Hindlimb muscle (tissue), 1 donor: ENCODE measurements around the gene PHF10. TPM values are rescaled to one million over a fixed set of nuclear protein-coding genes. Genes with fewer than 3 reads are reported as not detected.
A peak's percentile ranks its signal among the peaks of the same experiment; 100 is the strongest.

Source experiments
- DNase-seq: peaks from one replicate; pipeline ENCODE4 v3.0.0-alpha.2; 2013
- polyA plus RNA-seq: library from polyadenylated mRNA; unstranded; fragments of 120-200 nt; gene quantifications from one replicate; pipeline ENCODE4 v1.2.1, GENCODE V29; 2013; ENCODE audit not compliant: insufficient read length

PHF10 gene
- polyA plus RNA-seq, 1 donor, result 71.2 TPM

DNA sequence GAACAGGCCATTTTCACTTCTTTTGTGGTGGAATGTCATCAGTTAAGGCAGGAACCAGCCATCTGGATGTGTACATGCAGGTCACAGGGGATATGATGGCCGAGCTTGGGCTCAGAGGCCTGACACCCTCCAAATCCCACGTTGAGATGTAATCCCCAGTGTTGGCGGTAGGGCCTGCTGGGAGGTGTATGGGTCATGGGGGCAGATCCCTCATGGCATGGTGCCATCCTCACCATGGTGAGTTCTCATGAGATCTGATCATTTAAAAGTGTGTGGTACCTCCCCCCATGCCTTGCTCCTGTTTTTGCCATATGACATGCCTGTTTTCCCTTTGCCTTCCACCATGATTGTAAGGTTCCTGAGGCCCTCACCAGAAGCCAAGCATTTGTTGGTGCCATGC is 49.3 kb downstream of the PHF10 start:
- DNase-seq, result no peak

DNA sequence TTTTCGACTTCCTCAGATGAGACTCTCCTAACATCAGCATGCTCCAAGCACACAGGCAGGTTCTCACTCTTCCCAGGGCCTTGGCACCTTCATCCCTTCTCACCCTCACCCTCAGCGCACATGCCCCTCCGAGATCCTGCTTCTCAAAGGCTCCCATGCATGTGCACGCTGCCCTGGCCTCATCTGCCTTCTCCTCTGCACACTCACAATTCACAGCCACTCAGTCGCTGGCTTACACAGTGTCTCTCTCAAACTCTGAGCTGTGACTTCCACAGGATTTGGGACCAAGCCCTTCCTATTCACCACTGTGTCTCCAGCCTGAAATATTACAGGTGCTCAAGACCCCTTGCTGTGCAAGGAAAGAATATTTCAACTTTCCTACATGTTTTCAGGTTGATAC is 52.7 kb downstream of the PHF10 start:
- DNase-seq, result no peak

DNA sequence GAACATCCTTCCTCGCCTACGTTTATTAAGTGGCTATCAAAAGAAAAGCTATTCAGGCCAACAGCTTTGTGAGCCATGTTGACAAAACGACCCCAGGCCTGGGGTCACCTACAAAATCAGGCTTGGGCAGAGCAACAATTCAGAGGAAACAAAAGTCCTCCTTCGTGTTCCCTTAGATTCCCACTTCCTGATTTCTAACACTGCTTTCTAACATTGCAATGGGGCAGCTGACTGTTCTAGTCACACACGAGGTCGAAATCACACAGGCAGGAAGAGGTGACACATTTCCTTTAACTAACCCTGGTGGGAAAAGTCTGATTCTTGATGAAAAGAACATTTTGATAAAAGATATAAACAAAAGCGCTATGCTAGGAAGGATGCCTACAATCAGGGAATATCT is 54.4 kb downstream of the PHF10 start:
- DNase-seq, result no peak

DNA sequence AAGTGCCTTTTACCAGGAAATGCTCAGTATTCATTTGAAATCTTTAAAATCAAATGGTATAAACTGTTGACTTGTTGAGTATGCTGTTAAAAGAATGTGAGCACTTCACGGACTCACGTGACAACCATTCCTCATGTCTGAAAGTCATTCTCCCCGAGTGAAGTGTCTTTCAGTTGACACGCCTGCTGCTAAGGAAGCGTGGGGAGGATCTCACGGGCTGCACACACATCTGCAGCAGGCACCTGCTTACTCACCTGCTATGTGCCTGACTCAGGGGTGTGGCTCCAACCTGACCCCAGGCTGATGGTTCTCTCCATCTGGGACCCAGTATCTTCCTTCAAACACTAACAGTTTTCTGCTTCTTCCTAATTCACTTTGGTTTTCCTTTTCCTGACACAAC is 55.2 kb downstream of the PHF10 start:
- DNase-seq, result no peak

DNA sequence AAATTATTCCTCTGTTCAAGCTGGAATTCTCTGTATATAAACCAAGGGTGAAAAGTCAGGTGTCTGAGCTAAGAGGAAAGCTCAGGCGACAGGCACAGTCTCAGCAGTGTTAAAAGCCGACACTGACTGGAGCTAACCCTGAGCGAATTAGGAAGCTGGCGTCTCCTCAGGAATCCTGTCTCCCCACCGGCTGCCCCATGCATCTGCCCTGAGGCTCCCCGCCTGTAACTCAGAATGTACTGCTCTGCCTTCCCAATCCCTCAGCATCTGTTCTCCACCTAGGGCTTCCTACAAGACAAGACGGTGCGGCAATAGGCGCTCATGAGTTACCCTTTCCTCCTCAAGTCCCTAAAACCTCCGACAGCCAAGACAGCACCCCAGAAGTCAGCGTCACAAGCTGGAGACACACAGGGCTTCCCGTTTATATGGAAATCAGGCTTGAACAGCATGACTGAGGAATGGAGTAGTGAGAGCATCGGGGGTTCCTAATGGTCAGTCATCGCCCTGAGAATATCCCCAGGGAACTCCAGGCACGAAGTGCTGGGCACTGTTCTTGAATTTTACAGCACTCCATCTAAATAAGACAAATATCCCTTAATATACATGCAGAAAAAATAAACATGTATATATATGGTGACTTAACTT is 56.0 kb downstream of the PHF10 start:
- no peak for DNase-seq

DNA sequence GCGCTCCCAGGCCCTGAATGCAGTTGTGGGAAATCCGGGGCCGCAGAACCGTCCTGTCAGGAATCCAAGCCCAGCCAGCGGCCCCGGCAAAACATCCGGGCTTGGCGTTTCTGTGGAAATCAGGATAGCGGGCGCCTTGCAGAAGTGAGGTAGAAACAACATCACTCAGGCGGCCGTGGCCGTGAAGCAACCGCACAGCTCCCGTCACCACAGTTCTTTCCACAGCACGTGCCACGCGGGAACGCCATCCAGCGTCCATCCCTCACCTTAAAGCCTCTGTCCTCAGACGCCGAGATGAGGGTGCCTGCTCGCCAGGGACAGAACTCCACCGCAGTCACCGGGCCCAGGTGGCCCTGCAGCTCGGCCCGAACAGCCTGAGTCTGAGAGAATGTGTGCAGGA is 56.6 kb downstream of the PHF10 start:
- no peak for DNase-seq

DNA sequence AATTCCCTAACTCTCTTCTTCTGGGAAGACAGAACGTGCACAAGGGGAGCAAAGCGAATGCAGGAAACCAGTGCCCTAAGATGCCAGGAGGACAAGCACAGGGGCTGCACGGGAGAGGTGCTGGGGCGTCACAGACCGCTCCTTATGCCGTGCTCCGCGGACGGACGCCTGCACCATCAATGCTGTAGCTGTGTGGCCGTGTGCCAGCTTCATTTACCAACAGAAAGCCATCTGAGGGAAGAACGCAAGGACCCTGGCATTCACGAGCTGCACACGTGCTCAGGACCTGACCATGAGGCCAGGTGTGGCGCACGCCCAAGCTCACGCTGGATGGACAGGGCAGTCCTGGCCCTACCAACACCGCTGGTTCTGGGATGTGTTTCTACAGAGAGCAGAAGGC is 57.9 kb downstream of the PHF10 start:
- no peak for DNase-seq

DNA sequence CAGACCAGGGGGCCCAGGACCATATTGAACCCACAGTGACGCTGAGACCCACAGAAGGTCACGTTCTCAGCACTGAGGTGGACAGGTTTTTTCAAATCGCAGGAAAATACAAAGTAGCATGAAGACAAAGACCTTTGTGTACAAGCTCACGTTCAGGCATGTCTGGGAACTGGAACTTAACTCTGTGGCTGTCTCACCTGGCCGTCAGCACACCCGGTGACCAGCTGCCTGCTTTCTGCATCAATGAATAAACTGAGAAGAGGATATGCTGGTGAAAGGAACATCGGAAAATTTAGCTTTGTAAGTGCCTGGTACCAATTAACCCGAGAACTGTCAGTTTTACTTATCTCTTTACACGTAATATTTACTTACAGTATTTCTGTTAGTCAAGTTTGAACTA is 59.0 kb downstream of the PHF10 start:
- no peak for DNase-seq

DNA sequence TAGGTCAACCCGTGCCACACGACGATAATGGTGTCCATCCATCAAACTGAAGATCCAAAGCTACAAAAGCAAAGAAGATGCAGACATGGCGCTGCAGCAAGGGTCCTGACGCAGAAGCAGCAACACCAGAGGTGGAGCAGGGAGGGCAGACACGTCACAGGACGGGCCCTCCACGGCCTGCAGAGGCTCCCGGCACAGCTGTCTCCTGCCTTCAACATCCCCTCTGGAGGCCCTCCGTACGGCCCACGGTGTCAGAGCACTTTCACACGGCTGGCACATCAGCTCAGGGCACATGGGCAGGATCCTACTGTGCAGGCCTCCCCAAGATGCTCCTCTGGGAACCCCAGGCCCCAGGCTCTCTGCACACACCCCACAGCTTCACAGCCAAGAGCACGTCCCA is 60.1 kb downstream of the PHF10 start:
- no peak for DNase-seq

DNA sequence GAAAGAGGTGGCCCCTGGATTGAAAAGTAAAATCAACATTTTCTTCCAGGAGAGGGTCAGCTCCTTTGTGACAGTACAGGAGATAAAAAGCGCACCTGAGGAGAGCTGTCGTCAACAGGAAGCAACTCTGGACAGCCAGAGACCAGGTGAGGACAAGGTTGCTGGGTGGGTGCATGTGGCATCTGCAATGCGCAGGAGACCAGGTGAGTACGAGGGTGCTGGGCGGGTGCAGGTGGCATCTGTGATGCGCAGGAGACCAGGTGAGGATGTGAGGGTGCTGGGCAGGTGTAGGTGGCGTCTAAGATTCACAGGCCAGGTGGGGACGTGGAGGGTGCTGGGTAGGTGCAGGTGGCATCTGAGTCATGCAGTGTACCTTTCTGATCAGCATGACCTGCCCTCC is 60.8 kb downstream of the PHF10 start:
- DNase-seq, result no peak

DNA sequence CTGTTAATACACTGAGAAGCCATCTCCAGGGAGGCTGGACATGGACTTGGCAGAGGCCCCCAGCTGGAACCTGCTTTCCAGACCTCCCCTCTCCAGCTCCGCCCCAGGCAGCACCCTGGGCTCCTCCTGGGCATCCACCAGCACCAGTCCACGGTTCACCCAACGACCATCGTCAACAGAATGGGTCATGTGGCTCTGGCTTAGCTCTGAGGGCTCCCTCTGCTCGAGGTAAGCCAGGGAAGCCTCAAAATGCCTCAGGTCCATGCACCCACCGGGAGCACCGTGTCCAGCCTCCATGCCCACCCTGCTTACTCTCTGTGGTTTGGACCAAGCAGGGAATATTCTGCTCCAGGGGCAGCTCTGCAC is 62.9 kb downstream of the PHF10 start:
- DNase-seq, result no peak

DNA sequence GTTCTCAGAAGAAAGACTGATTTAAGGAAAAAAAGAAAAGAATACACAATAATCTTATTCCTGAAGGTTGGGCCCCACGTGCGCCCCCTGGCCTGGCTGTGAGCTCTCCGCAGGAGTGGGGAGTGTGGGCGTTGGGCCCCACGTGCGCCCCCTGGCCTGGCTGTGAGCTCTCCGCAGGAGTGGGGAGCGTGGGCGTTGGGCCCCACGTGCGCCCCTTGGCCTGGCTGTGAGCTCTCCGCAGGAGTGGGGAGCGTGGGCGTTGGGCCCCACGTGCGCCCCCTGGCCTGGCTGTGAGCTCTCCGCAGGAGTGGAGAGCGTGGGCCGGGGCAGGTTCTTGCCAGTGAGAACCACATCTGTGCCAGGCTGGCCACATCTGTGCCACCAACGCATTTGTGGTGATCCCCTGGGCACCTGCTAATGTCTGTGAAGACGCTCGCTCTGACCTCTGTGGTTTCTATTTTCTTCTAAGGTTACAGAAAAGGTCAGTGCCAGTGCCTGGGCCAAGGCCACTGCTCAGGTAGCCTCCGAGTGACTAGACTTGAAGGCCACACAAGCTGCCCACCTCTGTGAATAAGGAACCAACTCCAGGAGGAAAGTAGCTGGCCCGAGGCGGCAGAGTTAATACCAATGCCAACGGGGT is 63.4 kb downstream of the PHF10 start:
- DNase-seq, result no peak

DNA sequence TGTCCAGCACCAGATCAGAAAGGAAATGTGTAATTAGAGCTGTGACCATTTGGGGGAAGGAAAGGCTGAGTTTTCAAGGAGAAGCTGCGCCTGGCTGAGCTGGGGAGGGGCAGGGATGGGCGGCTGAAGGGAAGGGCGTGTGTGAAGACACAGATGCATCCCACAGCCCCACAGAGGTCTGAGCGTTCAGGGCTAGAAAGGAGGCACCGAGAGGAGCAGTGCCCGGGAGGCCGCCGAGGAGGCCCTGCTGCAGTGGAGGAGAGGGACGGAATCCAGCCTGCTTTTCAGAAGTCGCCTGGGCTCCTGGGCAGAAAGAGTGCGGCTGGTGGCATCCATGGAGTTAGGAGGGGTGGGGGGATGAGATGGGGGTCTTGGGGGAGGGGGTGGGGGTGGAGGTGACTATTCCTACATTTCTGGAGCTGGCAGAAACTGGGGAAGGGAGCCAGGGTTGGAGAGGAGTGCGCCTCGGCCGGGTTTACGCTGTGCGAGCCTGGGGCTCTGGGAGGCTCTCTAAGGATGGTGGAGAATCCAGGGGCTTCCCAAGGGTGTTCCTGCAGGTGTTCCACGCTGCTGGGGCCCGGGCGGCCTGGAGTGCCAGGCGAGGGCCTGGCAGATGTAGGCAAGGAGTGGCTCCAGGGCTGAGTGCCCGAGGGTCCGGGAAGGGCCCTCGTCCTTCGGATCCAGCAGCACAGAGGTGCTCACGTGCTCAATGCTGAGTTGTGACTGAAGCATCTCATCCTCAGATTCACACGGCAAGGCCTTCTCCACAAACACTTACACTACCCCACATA is 64.3 kb downstream of the PHF10 start:
- no peak for DNase-seq

DNA sequence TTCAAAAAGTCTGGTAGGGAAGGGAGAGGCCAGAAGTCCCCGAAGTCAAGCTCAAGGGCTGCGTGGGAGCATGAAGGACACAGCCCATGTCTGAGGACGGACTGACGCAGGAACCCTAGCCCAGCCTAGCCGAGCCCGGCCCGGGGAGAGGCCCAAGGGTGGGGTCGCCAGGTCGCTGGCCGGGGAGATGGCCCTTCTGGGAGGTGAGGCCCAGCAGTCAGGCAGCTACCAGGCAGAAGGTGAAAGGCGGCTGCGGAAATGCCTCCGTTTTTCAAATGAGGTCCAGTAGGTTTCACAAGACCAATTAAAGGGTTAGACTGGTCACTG is 67.1 kb downstream of the PHF10 start:
- DNase-seq, result no peak

DNA sequence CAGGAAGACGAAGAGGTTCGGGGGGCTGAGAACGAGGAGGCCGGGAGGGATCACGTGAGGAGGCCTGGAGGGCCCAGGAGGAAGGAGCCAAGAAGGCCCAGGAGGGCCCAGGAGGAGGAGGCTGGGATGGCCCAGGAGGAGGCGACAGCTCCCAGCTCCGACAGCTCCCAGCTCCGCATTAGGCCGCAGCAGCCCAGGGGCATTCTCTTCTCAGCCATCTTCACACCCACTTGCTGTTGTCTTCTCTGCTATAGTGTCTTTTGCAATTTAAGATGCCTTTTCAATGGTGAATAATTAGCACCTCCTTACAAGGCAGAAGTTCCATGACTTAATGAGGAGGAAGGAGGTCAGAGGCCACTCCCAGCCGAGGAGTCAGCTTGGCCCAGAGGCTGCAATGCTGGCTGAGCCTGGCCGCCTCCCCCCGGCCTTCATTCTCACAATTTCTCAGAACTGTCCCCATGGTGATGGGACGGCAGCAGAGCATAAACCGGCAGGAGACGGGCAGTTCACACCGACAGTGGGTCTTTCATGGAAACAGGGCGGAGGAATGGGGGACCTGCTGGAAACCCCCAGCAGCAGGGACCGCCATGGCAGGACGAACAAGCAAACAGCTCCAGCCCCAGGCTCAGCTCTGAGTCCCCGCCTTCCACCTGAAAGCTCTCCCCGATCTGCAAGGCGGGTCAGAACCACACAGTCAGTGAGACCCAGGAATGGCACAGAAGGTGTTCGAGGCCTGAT is 67.6 kb downstream of the PHF10 start:
- DNase-seq, result no peak

DNA sequence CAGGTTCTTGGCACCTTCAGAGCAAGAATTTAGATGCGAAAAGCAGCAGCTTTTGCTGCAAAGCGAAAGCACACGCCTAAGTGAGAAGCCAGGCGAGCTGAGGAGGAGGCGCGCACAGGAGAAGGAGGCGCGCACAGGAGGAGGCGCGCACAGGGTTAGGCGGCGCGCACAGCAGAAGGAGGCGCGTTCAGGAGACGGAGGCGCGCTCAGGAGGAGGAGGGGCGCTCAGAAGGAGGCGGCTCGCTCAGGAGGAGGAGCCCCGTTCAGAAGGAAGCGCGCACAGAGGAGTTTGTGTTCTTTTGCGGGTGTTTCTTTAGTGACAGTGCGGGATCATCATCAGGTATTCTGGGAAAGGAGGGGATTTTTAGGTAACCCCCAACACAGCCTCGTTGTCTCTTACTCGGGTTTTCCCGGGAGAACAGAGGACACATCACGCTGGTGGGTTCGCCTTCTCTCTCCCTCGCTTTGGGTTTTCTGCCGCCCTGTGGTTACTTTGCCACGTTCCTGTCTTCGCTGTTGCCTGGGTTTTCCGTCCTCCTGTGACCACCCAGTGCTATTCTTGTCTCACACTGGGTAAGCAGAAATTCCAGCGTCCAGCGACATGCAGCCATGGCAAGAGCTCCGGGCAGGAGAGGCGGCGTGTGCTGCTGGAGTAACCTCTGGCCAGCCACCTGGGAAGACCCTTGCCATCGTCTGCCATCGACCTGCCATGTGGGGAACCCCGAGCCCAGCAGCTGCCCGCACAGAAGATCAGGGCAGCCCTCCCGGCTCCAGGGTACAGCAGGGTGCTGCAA is 69.5 kb downstream of the PHF10 start:
- peak; percentile 88 for DNase-seq

Other genes with a start within 250 kb of the PHF10 start
- gene WDR27, start 22.5 kb downstream of the PHF10 start, polyA plus RNA-seq, result 48.8 TPM
- gene C6orf120, start 22.4 kb downstream of the PHF10 start, polyA plus RNA-seq, result 28.0 TPM
- gene DYNLT2, start 27.1 kb upstream of the PHF10 start, polyA plus RNA-seq, result 2.2 TPM
- gene ERMARD, start 27.1 kb upstream of the PHF10 start, polyA plus RNA-seq, result 23.7 TPM